Activated B cell treated with CpG ODN at 0.5 μM for 24 hours (primary cell): ENCODE results near the gene OCA2. TPM values are rescaled to one million over a fixed set of nuclear protein-coding genes. Genes with fewer than 3 reads are reported as not detected.

ENCODE experiments used
- ATAC-seq: fragments of 200-7000 bp; cut with Tn5 transposase; one replicate; pipeline ENCODE4 v1.10.0; 2021; ENCODE audit warnings: low read depth, mild to moderate bottlenecking, moderate library complexity
- CTCF ChIA-PET: fragments of 350-600 bp; sonication (Branson Sonifier 250); formaldehyde crosslinking; loops from one replicate; lab custom pipeline; 2021; ENCODE audit warnings: antibody characterized with exemption; lab: Charles Lee
- POLR2A ChIA-PET: fragments of 350-600 bp; sonication (Branson Sonifier 250); formaldehyde crosslinking; loops from one replicate; lab custom pipeline; 2021; ENCODE audit warnings: antibody characterized with exemption; lab: Charles Lee
- DNase-seq: peaks from one replicate; pipeline ENCODE4 v3.0.0; 2022
- H3K27ac Mint-ChIP-seq: one replicate; pipeline ENCODE4 v1.8.0; 2020; ENCODE audit warnings: mixed read lengths
- H3K27me3 Mint-ChIP-seq: one replicate; pipeline ENCODE4 v1.8.0; 2021; ENCODE audit warnings: mixed read lengths
- H3K36me3 Mint-ChIP-seq: one replicate; pipeline ENCODE4 v1.8.0; 2021; ENCODE audit warnings: low read depth, mixed read lengths
- H3K4me1 Mint-ChIP-seq: one replicate; pipeline ENCODE4 v1.8.0; 2021; ENCODE audit warnings: mixed read lengths
- H3K4me3 Mint-ChIP-seq: one replicate; pipeline ENCODE4 v1.8.0; 2020; ENCODE audit warnings: mild to moderate bottlenecking, mixed read lengths
- H3K9me3 Mint-ChIP-seq: one replicate; pipeline ENCODE4 v1.8.0; 2020; ENCODE audit warnings: mixed read lengths
- intact Hi-C: fragments of 100-400 bp; cut with micrococcal nuclease; formaldehyde crosslinking; loops from one replicate; pipeline ENCODE4 v1.15.1; 2024
- total RNA-seq: library from RNA; stranded (reverse); gene quantifications from 2 replicates; pipeline ENCODE4 v1.2.3, GENCODE V29; 2022
- TF ChIP-seq, protein P1 (sequence below): fragments of 200-600 bp; IDR thresholded peaks from one replicate; pipeline ENCODE4 v1.8.0; 2022; ENCODE audit warnings: antibody characterized with exemption, mild to moderate bottlenecking

Gene OCA2
- total RNA-seq, 1 donor from 2014 or later = not detected

DNA sequence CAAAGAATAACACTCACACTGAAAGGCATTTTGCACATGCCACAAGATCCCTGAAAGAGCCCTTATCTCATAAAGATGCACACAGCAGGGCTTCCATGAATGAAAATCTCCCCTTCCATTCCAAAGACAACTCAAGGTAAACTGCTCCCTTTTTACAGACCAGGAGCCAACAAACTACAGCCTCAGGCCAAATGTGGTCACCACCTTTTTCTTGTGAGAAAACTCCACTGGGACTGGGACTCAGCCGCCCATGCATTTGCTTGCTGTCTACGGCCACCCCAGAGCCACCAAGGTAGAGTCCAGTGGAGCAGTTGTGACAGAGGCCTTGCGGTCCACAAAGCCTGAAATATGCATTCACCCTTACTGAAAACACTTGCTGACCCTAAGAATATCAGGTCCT is 334.8 kb downstream of the OCA2 start:
- intact Hi-C loops = no loop called here
- TF ChIP-seq, protein P1, sequence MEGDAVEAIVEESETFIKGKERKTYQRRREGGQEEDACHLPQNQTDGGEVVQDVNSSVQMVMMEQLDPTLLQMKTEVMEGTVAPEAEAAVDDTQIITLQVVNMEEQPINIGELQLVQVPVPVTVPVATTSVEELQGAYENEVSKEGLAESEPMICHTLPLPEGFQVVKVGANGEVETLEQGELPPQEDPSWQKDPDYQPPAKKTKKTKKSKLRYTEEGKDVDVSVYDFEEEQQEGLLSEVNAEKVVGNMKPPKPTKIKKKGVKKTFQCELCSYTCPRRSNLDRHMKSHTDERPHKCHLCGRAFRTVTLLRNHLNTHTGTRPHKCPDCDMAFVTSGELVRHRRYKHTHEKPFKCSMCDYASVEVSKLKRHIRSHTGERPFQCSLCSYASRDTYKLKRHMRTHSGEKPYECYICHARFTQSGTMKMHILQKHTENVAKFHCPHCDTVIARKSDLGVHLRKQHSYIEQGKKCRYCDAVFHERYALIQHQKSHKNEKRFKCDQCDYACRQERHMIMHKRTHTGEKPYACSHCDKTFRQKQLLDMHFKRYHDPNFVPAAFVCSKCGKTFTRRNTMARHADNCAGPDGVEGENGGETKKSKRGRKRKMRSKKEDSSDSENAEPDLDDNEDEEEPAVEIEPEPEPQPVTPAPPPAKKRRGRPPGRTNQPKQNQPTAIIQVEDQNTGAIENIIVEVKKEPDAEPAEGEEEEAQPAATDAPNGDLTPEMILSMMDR = no peak
- POLR2A ChIA-PET = interaction anchor here (0.6 kb wide), 1 partner anchor 1009 kb away, joined by 3 read pairs; no protein-coding TSS in a partner anchor
- Mint-ChIP-seq H3K27ac (no peak overlapping the region), H3K4me1 (no peaks in the 10 kb centered on the region), H3K9me3 (peaks cover 8% of the 10 kb centered on the region), H3K36me3 (no peaks in the 10 kb centered on the region), H3K27me3 (no peaks in the 10 kb centered on the region), H3K4me3 (no peak overlapping the region)
- no peak for DNase-seq
- no peak for ATAC-seq
- CTCF ChIA-PET = no interaction called here

DNA sequence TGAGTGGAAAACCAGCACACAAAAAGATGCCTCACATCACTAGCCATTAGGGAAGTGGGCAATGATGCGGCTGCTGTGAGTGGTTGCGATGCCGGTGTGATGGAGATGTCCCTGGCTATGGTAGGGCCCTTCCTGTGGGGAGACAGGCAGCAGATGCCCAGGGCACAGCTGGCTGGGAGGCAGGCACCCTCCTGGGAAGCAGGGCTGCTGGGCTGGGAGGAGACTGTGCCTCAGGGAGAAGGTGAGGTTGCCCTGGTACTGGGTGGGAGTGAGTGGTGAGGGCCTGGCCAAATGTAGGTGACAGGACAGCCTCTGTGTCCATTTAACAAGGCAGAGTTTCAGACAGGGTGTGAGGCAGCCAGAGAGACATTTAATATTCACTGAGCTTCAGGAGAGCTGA is 335.6 kb downstream of the OCA2 start:
- ChIA-PET POLR2A (interaction anchor here (0.6 kb wide), 1 partner anchor 1010 kb away, joined by 3 read pairs; no protein-coding TSS in a partner anchor), CTCF (no interaction called here)
- TF ChIP-seq, protein P1 = no peak
- ATAC-seq = no peak
- intact Hi-C loops = no loop called here
- Mint-ChIP-seq H3K27me3 (no peaks in the 10 kb centered on the region), H3K4me1 (no peaks in the 10 kb centered on the region), H3K27ac (no peak overlapping the region), H3K36me3 (no peaks in the 10 kb centered on the region), H3K4me3 (no peak overlapping the region), H3K9me3 (peaks cover 8% of the 10 kb centered on the region)
- no peak for DNase-seq

DNA sequence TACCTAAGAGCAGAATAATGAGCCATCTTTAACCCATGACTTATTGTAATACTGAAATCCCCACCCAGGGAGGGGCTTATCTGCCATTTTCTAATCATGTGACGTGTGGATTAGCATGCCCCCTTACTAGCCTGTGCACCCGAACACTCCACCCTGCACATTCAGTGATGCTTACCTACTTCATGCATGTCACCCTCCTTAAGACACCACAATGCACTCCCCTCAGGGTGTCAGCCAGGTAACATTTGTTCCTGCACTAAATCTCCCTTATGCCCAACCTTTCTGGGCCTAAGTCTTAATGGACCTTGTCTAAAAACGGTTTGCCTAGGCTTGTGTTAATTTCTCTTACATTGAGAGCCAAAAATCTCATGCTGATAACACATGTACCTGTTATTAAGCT is 336.6 kb downstream of the OCA2 start:
- peaks cover 8% of the 10 kb centered on the region for H3K9me3 Mint-ChIP-seq

DNA sequence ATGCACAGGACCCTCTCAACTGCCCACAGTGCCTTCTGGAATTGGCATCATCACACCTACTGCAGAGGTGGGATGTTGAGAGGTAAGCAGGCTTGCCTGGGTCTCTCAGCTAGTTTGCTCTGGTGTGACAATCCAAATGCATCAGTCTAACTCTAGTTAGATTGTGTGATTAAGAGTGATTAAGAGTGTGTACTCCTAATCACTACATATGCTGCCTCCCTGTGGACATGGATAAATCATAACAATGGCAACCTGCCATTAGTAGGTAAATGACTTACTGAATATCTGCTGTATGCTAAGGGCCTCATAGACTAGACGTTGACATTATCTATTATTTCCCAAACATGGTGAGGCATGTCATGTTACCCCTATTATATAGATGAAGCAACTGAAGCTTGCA is 342.1 kb downstream of the OCA2 start:
- POLR2A ChIA-PET = no interaction called here
- Mint-ChIP-seq H3K4me1 (no peaks in the 10 kb centered on the region), H3K27ac (no peak overlapping the region), H3K27me3 (no peaks in the 10 kb centered on the region), H3K9me3 (no peaks in the 10 kb centered on the region), H3K4me3 (no peak overlapping the region), H3K36me3 (no peaks in the 10 kb centered on the region)
- no peak for DNase-seq
- intact Hi-C loops = no loop called here
- no peak for ATAC-seq
- TF ChIP-seq, protein P1 = no peak
- CTCF ChIA-PET = no interaction called here

More for the DNA sequence above, 336.6 kb downstream of the OCA2 start:
- intact Hi-C loops = no loop called here
- Mint-ChIP-seq H3K27me3 (no peaks in the 10 kb centered on the region), H3K27ac (no peak overlapping the region), H3K4me1 (no peaks in the 10 kb centered on the region), H3K4me3 (no peak overlapping the region), H3K36me3 (no peaks in the 10 kb centered on the region)
- TF ChIP-seq, protein P1 = no peak
- ChIA-PET CTCF (no interaction called here), POLR2A (no interaction called here)
- no peak for ATAC-seq
- no peak for DNase-seq

DNA sequence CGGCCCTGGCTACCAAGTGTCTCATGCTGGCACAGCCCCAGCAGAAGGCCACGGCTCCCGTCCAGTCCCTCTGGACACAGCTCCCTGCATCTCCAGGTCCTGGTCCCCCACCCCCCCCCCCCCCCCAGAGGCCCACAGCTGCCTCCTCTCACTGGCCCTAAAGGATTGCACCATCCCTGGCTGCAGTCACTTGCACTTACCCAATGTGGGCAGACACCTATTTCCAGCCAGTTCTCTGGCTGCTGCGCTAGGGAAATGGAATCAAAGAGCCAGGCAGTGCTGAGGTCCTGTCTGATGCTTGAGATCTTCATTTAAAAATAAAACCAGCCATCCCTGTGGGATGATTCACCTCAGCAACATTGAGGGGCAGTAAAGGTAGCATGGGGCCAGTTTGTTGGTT is 346.4 kb downstream of the OCA2 start:
- TF ChIP-seq, protein P1 = no peak
- DNase-seq (no peak), ATAC-seq (no peak)
- ChIA-PET CTCF (no interaction called here), POLR2A (no interaction called here)
- intact Hi-C loops = no loop called here
- Mint-ChIP-seq H3K4me3 (no peak overlapping the region), H3K9me3 (no peaks in the 10 kb centered on the region), H3K36me3 (no peaks in the 10 kb centered on the region), H3K27me3 (no peaks in the 10 kb centered on the region), H3K27ac (no peak overlapping the region), H3K4me1 (no peaks in the 10 kb centered on the region)
